H9 (cell line): ENCODE data around the gene SLC25A15. TPM values are rescaled to one million over a fixed set of nuclear protein-coding genes. Genes with fewer than 3 reads are reported as not detected.

ENCODE experiments used
- DNase-seq: peaks from one replicate; pipeline ENCODE4 v3.0.0-alpha.2; 2017
- H2AFZ ChIP-seq: one replicate; pipeline ENCODE4 v1.6.1; 2013; ENCODE audit warnings: mild to moderate bottlenecking, low read length, control low read depth, moderate library complexity
- H2AK5ac ChIP-seq: 2 replicates; pipeline ENCODE4 v1.6.1; 2013; ENCODE audit warnings: low read length, control low read depth, mixed read lengths; ENCODE audit not compliant: insufficient read length
- H2BK120ac ChIP-seq: one replicate; pipeline ENCODE4 v1.6.1; 2013; ENCODE audit warnings: low read depth, mild to moderate bottlenecking, low read length, control low read depth, inconsistent platforms; ENCODE audit not compliant: poor library complexity, severe bottlenecking
- H2BK12ac ChIP-seq: 2 replicates; pipeline ENCODE4 v1.6.1; 2013; ENCODE audit warnings: low read length, control low read depth, mixed read lengths, low read depth; ENCODE audit not compliant: insufficient read length
- H2BK15ac ChIP-seq: 2 replicates; pipeline ENCODE4 v1.6.1; 2013; ENCODE audit warnings: low read depth, low read length, control low read depth
- H2BK20ac ChIP-seq: one replicate; pipeline ENCODE4 v1.6.1; 2013; ENCODE audit warnings: low read depth, mild to moderate bottlenecking, low read length, control low read depth, inconsistent platforms; ENCODE audit not compliant: poor library complexity, severe bottlenecking
- H2BK5ac ChIP-seq: 2 replicates; pipeline ENCODE4 v1.6.1; 2013; ENCODE audit warnings: low read length, control low read depth, mixed read lengths; ENCODE audit not compliant: insufficient read length
- H3K14ac ChIP-seq: 2 replicates; pipeline ENCODE4 v1.6.1; 2013; ENCODE audit warnings: low read length, control low read depth; ENCODE audit not compliant: insufficient read depth
- H3K18ac ChIP-seq: 2 replicates; pipeline ENCODE4 v1.6.1; 2013; ENCODE audit warnings: low read depth, mild to moderate bottlenecking, mixed read lengths, low read length, control low read depth; ENCODE audit not compliant: insufficient read length
- H3K23ac ChIP-seq: 2 replicates; pipeline ENCODE4 v1.6.1; 2013; ENCODE audit warnings: low read length, control low read depth, mixed read lengths, low read depth; ENCODE audit not compliant: insufficient read length
- H3K23me2 ChIP-seq: 2 replicates; pipeline ENCODE4 v1.6.1; 2013; ENCODE audit warnings: low read depth, mild to moderate bottlenecking, mixed read lengths, low read length, control low read depth; ENCODE audit not compliant: insufficient read length, poor library complexity, severe bottlenecking
- H3K27ac ChIP-seq: 2 replicates; pipeline ENCODE4 v1.5.1; 2013; ENCODE audit warnings: low read length, control low read depth, mixed read lengths, low read depth; ENCODE audit not compliant: insufficient read length
- H3K27me3 ChIP-seq: 2 replicates; pipeline ENCODE4 v1.6.1; 2013; ENCODE audit warnings: low read length, control low read depth, inconsistent platforms; ENCODE audit not compliant: insufficient read depth
- H3K4ac ChIP-seq: 2 replicates; pipeline ENCODE4 v1.6.1; 2013; ENCODE audit warnings: low read depth, mild to moderate bottlenecking, control low read depth, inconsistent platforms, low read length, moderate library complexity
- H3K4me1 ChIP-seq: 2 replicates; pipeline ENCODE4 v1.6.1; 2013; ENCODE audit warnings: low read length, control low read depth, inconsistent platforms; ENCODE audit not compliant: insufficient read depth
- H3K4me2 ChIP-seq: 2 replicates; pipeline ENCODE4 v1.6.1; 2013; ENCODE audit warnings: low read length, control low read depth, mixed read lengths; ENCODE audit not compliant: insufficient read length, insufficient read depth
- H3K56ac ChIP-seq: 2 replicates; pipeline ENCODE4 v1.6.1; 2013; ENCODE audit warnings: low read depth, mild to moderate bottlenecking, mixed read lengths, low read length, control low read depth; ENCODE audit not compliant: insufficient read length
- H3K79me1 ChIP-seq: 2 replicates; pipeline ENCODE4 v1.6.1; 2013; ENCODE audit warnings: low read depth, mild to moderate bottlenecking, moderate library complexity, low read length, control low read depth, inconsistent platforms; ENCODE audit not compliant: insufficient read depth, poor library complexity, severe bottlenecking
- H3K79me2 ChIP-seq: 2 replicates; pipeline ENCODE4 v1.6.1; 2013; ENCODE audit warnings: low read length, control low read depth, inconsistent platforms; ENCODE audit not compliant: insufficient read depth
- H3K9ac ChIP-seq: 2 replicates; pipeline ENCODE4 v1.6.1; 2013; ENCODE audit warnings: low read length, control low read depth, mixed read lengths; ENCODE audit not compliant: insufficient read length; ENCODE audit errors: extremely low read depth
- H3K9me3 ChIP-seq: one replicate; pipeline ENCODE4 v1.6.1; 2013; ENCODE audit warnings: low read depth, low read length, inconsistent platforms; ENCODE audit not compliant: control insufficient read depth
- H3T11ph ChIP-seq: one replicate; pipeline ENCODE4 v1.6.1; 2013; ENCODE audit warnings: mild to moderate bottlenecking, low read length, control low read depth, inconsistent platforms
- H4K20me1 ChIP-seq: one replicate; pipeline ENCODE4 v1.6.1; 2013; ENCODE audit not compliant: control insufficient read depth, insufficient read length, insufficient read depth
- H4K5ac ChIP-seq: 2 replicates; pipeline ENCODE4 v1.6.1; 2013; ENCODE audit warnings: low read depth, mild to moderate bottlenecking, mixed read lengths, low read length, control low read depth; ENCODE audit not compliant: insufficient read length
- H4K8ac ChIP-seq: replicated peaks from 2 replicates; pipeline ENCODE4 v1.6.1; 2013; ENCODE audit warnings: low read length, control low read depth, mixed read lengths, low read depth; ENCODE audit not compliant: insufficient read length
- H4K91ac ChIP-seq: 2 replicates; pipeline ENCODE4 v1.6.1; 2013; ENCODE audit warnings: low read depth, mild to moderate bottlenecking, moderate library complexity, mixed read lengths, low read length, control low read depth; ENCODE audit not compliant: insufficient read length
- H3K27ac Mint-ChIP-seq, 3 experiments: 2 replicates in 2 of 3; 3 replicates in 1 of 3; pipeline ENCODE4 v1.8.0; 2020 to 2021; ENCODE audit warnings: mixed read lengths in 3 of 3, mild to moderate bottlenecking in 1 of 3, moderate library complexity in 1 of 3
- H3K27me3 Mint-ChIP-seq: 2 replicates; pipeline ENCODE4 v1.8.0; 2021; ENCODE audit warnings: low read depth, mild to moderate bottlenecking, moderate library complexity, mixed read lengths
- H3K36me3 Mint-ChIP-seq, 3 experiments: 2 replicates in 2 of 3; 3 replicates in 1 of 3; pipeline ENCODE4 v1.8.0; 2020 to 2021; ENCODE audit warnings: low read depth in 3 of 3, mixed read lengths in 3 of 3; ENCODE audit not compliant: insufficient read depth in 1 of 3
- H3K4me1 Mint-ChIP-seq, 2 experiments: 2 replicates each; pipeline ENCODE4 v1.8.0; 2020; ENCODE audit warnings: mixed read lengths in 2 of 2
- H3K4me3 Mint-ChIP-seq, 2 experiments: 2 replicates in 1 of 2; 3 replicates in 1 of 2; pipeline ENCODE4 v1.8.0; 2020 to 2021; ENCODE audit warnings: mild to moderate bottlenecking in 2 of 2, mixed read lengths in 2 of 2, moderate library complexity in 1 of 2
- H3K9me3 Mint-ChIP-seq, 2 experiments: 2 replicates in 1 of 2; 3 replicates in 1 of 2; pipeline ENCODE4 v1.8.0; 2020; ENCODE audit warnings: mild to moderate bottlenecking in 2 of 2, mixed read lengths in 2 of 2, moderate library complexity in 1 of 2
- CTCF ChIP-seq: fragments of 200-600 bp; sonication (generic); conservative IDR thresholded peaks from 3 replicates; pipeline ENCODE4 v1.8.0; 2021; ENCODE audit warnings: antibody characterized with exemption, mild to moderate bottlenecking
- WGBS: extraction: QIAGEN DNeasy Blood & Tissue Kit; methylation state at CpG from one replicate; pipeline ENCODE4 v1.1.7; 2013; ENCODE audit warnings: missing lambda C conversion rate, low lambda C conversion rate, mixed read lengths; ENCODE audit not compliant: insufficient read length; ENCODE audit errors: extremely low coverage; 5-methylcytosine and 5-hydroxymethylcytosine counted together
- total RNA-seq: library from RNA; stranded (reverse); gene quantifications from 2 replicates; pipeline ENCODE4 v1.2.1, GENCODE V29; 2021

Gene SLC25A15
- total RNA-seq, 1 experiment from 2014 or later: 21.1 TPM

GRCh38 chr13:40777809-40778175, 11.6 kb upstream of the SLC25A15 start:
- no CpG with 5 or more reads among the region's 3 CpGs for WGBS
- Histone ChIP-seq H3K18ac (no peak overlapping the region), H4K8ac (no peak overlapping the region), H2BK120ac (no peak overlapping the region), H3K79me2 (no peaks in the 10 kb centered on the region), H3K79me1 (no peaks in the 10 kb centered on the region), H3K4me2 (no peak overlapping the region), H2BK15ac (no peak overlapping the region), H3K4me1 (no peaks in the 10 kb centered on the region), H2BK12ac (no peak overlapping the region), H4K20me1 (no peaks in the 10 kb centered on the region), H2BK5ac (no peak overlapping the region), H3K27ac (no peak overlapping the region), H2AK5ac (no peak overlapping the region), H2BK20ac (no peak overlapping the region), H2AFZ (no peak overlapping the region), H3K9ac (no peak overlapping the region), H4K5ac (no peak overlapping the region), H3T11ph (no peak overlapping the region), H3K14ac (no peak overlapping the region), H3K4ac (no peak overlapping the region), H3K23ac (no peak overlapping the region), H3K27me3 (no peaks in the 10 kb centered on the region), H3K23me2 (no peaks in the 10 kb centered on the region), H3K56ac (no peak overlapping the region), H4K91ac (no peak overlapping the region), H3K9me3 (no peaks in the 10 kb centered on the region)
- Mint-ChIP-seq H3K27me3 (no peaks in the 10 kb centered on the region), H3K4me1 (peaks cover 8 to 18% of the 10 kb centered on the region in 2 experiments), H3K4me3 (no peak overlapping the region), H3K27ac (no peak overlapping the region), H3K36me3 (no peaks in the 10 kb centered on the region), H3K9me3 (no peaks in the 10 kb centered on the region)
- TF ChIP-seq CTCF: no peak
- no peak for DNase-seq
